HEK293 (cell line): ENCODE data around the gene OAS2.

Experiments
- CTCF ChIA-PET: fragments of 350-600 bp; formaldehyde crosslinking; extraction: SDS; loops from one replicate; lab custom pipeline; 2021; ENCODE audit warnings: antibody characterized with exemption; lab: Yijun Ruan, JAX
- POLR2A ChIA-PET: fragments of 300-600 bp; formaldehyde crosslinking; extraction: SDS; loops from one replicate; lab custom pipeline; 2020; ENCODE audit warnings: antibody characterized with exemption, inconsistent platforms; lab: Yijun Ruan, JAX
- H3K27ac ChIP-seq: fragments of 200-500 bp; sonication (Bioruptor generic); 2 replicates; pipeline ENCODE4 v1.5.1; 2014; ENCODE audit warnings: low read depth, low read length, control low read depth, inconsistent platforms; ENCODE audit errors: extremely low read depth
- H3K36me3 ChIP-seq, 2 experiments: fragments of 200-500 bp in 1 of 2; sonication (Bioruptor generic) in 1 of 2; 1 replicate in 1 of 2; 2 replicates in 1 of 2; pipeline ENCODE4 v1.5.1; 2014 to 2017; ENCODE audit warnings: inconsistent platforms in 2 of 2, low read length in 2 of 2; ENCODE audit not compliant: control insufficient read depth in 2 of 2, insufficient read depth in 1 of 2
- H3K4me1 ChIP-seq: fragments of 200-500 bp; sonication (Bioruptor generic); 2 replicates; pipeline ENCODE4 v1.5.1; 2014; ENCODE audit warnings: mild to moderate bottlenecking, low read length, inconsistent platforms; ENCODE audit not compliant: control insufficient read depth, insufficient read depth
- H3K4me3 ChIP-seq: 2 replicates; pipeline ENCODE4 v1.5.1; 2011; ENCODE audit warnings: low read depth, mild to moderate bottlenecking, control low read depth, low read length, moderate library complexity
- H3K9me3 ChIP-seq: fragments of 200-500 bp; sonication (Bioruptor generic); 2 replicates; pipeline ENCODE4 v1.5.1; 2014; ENCODE audit warnings: low read depth, low read length, inconsistent platforms; ENCODE audit not compliant: control insufficient read depth, insufficient read depth
- BCL11A ChIP-seq: fragments of 450-650 bp; formaldehyde crosslinking; IDR thresholded peaks from 2 replicates; pipeline ENCODE4 v1.5.1; 2016; ENCODE audit warnings: low read depth, missing biosample characterization, missing genetic modification characterization
- CTCF ChIP-seq: fragments of 450-650 bp; formaldehyde crosslinking; IDR thresholded peaks from 2 replicates; pipeline ENCODE4 v1.5.1; 2016; ENCODE audit warnings: missing biosample characterization, missing genetic modification characterization
- GLI2 ChIP-seq: fragments of 450-650 bp; formaldehyde crosslinking; IDR thresholded peaks from 2 replicates; pipeline ENCODE4; 2017; ENCODE audit warnings: missing biosample characterization, missing genetic modification characterization, low read depth, borderline replicate concordance
- PRDM1 ChIP-seq: fragments of 450-650 bp; formaldehyde crosslinking; IDR thresholded peaks from 2 replicates; pipeline ENCODE4; 2016; ENCODE audit warnings: missing biosample characterization, missing genetic modification characterization
- SETDB1 ChIP-seq: IDR thresholded peaks from one replicate; pipeline ENCODE4 v1.6.1; 2017; ENCODE audit warnings: mild to moderate bottlenecking, low read length, moderate library complexity, mixed read lengths; ENCODE audit not compliant: insufficient read length
- YY1 ChIP-seq: fragments of 450-650 bp; formaldehyde crosslinking; IDR thresholded peaks from 2 replicates; pipeline ENCODE4 v1.5.1; 2018; ENCODE audit warnings: missing biosample characterization, missing genetic modification characterization
- ZBTB48 ChIP-seq: fragments of 450-650 bp; formaldehyde crosslinking; IDR thresholded peaks from 2 replicates; pipeline ENCODE4 v1.5.1; 2016; ENCODE audit warnings: missing biosample characterization, missing genetic modification characterization
- ZIC2 ChIP-seq: fragments of 450-650 bp; formaldehyde crosslinking; IDR thresholded peaks from 2 replicates; pipeline ENCODE4 v1.5.1; 2016; ENCODE audit warnings: missing biosample characterization, missing genetic modification characterization
- ZNF223 ChIP-seq: fragments of 450-650 bp; formaldehyde crosslinking; IDR thresholded peaks from 2 replicates; pipeline ENCODE4 v1.5.1; 2016; ENCODE audit warnings: missing biosample characterization, missing genetic modification characterization
- ZNF24 ChIP-seq: fragments of 450-650 bp; formaldehyde crosslinking; IDR thresholded peaks from 2 replicates; pipeline ENCODE4 v1.5.1; 2016; ENCODE audit warnings: missing biosample characterization, missing genetic modification characterization
- ZNF398 ChIP-seq: fragments of 450-650 bp; formaldehyde crosslinking; IDR thresholded peaks from 2 replicates; pipeline ENCODE4 v1.5.1; 2017; ENCODE audit warnings: missing biosample characterization, missing genetic modification characterization
- ZNF416 ChIP-seq: fragments of 450-650 bp; formaldehyde crosslinking; IDR thresholded peaks from 2 replicates; pipeline ENCODE4 v1.5.1; 2016; ENCODE audit warnings: missing biosample characterization, missing genetic modification characterization
- ZNF558 ChIP-seq: fragments of 450-650 bp; formaldehyde crosslinking; IDR thresholded peaks from 2 replicates; pipeline ENCODE4 v1.5.1; 2016; ENCODE audit warnings: missing biosample characterization, missing genetic modification characterization
- ZNF585B ChIP-seq: fragments of 450-650 bp; formaldehyde crosslinking; IDR thresholded peaks from 2 replicates; pipeline ENCODE4 v1.5.1; 2016; ENCODE audit warnings: missing biosample characterization, missing genetic modification characterization
- ZNF596 ChIP-seq: fragments of 450-650 bp; IDR thresholded peaks from 2 replicates; pipeline ENCODE4 v1.5.0; 2018; ENCODE audit warnings: missing biosample characterization, mild to moderate bottlenecking, missing genetic modification characterization, moderate library complexity
- ZNF626 ChIP-seq: fragments of 450-650 bp; sonication (Bioruptor Pico); formaldehyde crosslinking; IDR thresholded peaks from 2 replicates; pipeline ENCODE4 v1.5.1; 2018; ENCODE audit warnings: missing biosample characterization, missing genetic modification characterization, inconsistent platforms
- ZNF654 ChIP-seq: fragments of 450-650 bp; formaldehyde crosslinking; IDR thresholded peaks from 2 replicates; pipeline ENCODE4 v1.5.1; 2016; ENCODE audit warnings: low read depth, missing biosample characterization, missing genetic modification characterization
- ZNF658 ChIP-seq: fragments of 450-650 bp; formaldehyde crosslinking; IDR thresholded peaks from 2 replicates; pipeline ENCODE4; 2016; ENCODE audit warnings: missing biosample characterization, missing genetic modification characterization
- ZNF670 ChIP-seq: fragments of 450-650 bp; formaldehyde crosslinking; IDR thresholded peaks from 2 replicates; pipeline ENCODE4 v1.5.1; 2016; ENCODE audit warnings: missing biosample characterization, missing genetic modification characterization, low read depth
- ZNF677 ChIP-seq: fragments of 450-650 bp; IDR thresholded peaks from 2 replicates; pipeline ENCODE4 v1.5.0; 2018; ENCODE audit warnings: missing biosample characterization, mild to moderate bottlenecking, missing genetic modification characterization, moderate library complexity
- ZNF701 ChIP-seq: fragments of 450-650 bp; formaldehyde crosslinking; IDR thresholded peaks from 2 replicates; pipeline ENCODE4 v1.5.1; 2016; ENCODE audit warnings: missing biosample characterization, missing genetic modification characterization
- TF ChIP-seq, protein P1 (sequence below): fragments of 450-650 bp; formaldehyde crosslinking; conservative IDR thresholded peaks from 2 replicates; pipeline ENCODE4 v1.5.1; 2016; ENCODE audit warnings: low read depth, missing biosample characterization, missing genetic modification characterization
- TF ChIP-seq, protein P2 (sequence below): fragments of 450-650 bp; formaldehyde crosslinking; IDR thresholded peaks from 2 replicates; pipeline ENCODE4 v1.5.1; 2017; ENCODE audit warnings: missing biosample characterization, missing genetic modification characterization

Gene OAS2

DNA sequence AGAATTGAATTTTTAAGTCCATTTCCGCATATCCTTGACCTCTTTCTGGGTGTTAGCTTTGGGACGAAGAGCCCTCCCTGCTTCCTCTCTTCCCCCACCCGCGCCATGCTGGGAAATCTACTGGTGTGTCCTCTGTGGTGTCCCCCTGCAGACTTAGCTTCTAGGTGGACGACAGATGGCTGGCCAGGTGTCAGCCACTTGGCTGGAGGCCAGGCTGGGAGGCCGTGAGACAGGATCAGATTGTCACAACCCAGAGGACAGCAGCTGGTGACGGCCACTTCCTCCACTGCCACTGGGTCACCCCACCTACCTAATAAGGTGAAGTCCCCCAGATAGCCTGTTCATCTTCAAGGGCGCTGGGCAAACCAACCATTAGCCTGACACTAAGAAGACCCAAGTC lies 64.9 kb downstream of the OAS2 start:
- Histone ChIP-seq H3K4me3 (no peak overlapping the region), H3K36me3 (no peaks in the 10 kb centered on the region), H3K4me1 (no peaks in the 10 kb centered on the region), H3K9me3 (no peaks in the 10 kb centered on the region), H3K27ac (no peak overlapping the region)
- TF ChIP-seq ZNF626 (tag by site-specific recombination) (no peak), ZNF558 (tag by site-specific recombination) (no peak), PRDM1 (tag by site-specific recombination) (no peak)
- TF ChIP-seq, protein P1, sequence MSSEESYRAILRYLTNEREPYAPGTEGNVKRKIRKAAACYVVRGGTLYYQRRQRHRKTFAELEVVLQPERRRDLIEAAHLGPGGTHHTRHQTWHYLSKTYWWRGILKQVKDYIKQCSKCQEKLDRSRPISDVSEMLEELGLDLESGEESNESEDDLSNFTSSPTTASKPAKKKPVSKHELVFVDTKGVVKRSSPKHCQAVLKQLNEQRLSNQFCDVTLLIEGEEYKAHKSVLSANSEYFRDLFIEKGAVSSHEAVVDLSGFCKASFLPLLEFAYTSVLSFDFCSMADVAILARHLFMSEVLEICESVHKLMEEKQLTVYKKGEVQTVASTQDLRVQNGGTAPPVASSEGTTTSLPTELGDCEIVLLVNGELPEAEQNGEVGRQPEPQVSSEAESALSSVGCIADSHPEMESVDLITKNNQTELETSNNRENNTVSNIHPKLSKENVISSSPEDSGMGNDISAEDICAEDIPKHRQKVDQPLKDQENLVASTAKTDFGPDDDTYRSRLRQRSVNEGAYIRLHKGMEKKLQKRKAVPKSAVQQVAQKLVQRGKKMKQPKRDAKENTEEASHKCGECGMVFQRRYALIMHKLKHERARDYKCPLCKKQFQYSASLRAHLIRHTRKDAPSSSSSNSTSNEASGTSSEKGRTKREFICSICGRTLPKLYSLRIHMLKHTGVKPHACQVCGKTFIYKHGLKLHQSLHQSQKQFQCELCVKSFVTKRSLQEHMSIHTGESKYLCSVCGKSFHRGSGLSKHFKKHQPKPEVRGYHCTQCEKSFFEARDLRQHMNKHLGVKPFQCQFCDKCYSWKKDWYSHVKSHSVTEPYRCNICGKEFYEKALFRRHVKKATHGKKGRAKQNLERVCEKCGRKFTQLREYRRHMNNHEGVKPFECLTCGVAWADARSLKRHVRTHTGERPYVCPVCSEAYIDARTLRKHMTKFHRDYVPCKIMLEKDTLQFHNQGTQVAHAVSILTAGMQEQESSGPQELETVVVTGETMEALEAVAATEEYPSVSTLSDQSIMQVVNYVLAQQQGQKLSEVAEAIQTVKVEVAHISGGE (tag by site-specific recombination), result no peak
- ChIA-PET CTCF (interaction anchor here (1.1 to 1.6 kb wide), 2 partner anchors 11 to 55 kb away, joined by 3 to 7 read pairs; no protein-coding TSS in a partner anchor), POLR2A (no interaction called here)

- no peak overlapping the region for H3K27ac ChIP-seq
- H3K4me1 ChIP-seq, result no peaks in the 10 kb centered on the region
- H3K36me3 ChIP-seq, result no peaks in the 10 kb centered on the region
- no peaks in the 10 kb centered on the region for H3K9me3 ChIP-seq
- TF ChIP-seq ZNF585B, result no peak
- TF ChIP-seq ZNF701, result no peak
- TF ChIP-seq SETDB1, result no peak
- no peak overlapping the region for H3K4me3 ChIP-seq
- ChIA-PET POLR2A (interaction anchor here (0.6 to 0.7 kb wide), 2 partner anchors 374 to 873 kb away, joined by 3 to 10 read pairs; no protein-coding TSS in a partner anchor), CTCF (interaction anchor here (0.7 to 1.6 kb wide), 3 partner anchors 26 to 108 kb away, joined by 4 to 7 read pairs (median 4); no protein-coding TSS in a partner anchor)
Observed at GRCh38 chr12:113044516-113044915, 66.2 kb downstream of the OAS2 start.

DNA sequence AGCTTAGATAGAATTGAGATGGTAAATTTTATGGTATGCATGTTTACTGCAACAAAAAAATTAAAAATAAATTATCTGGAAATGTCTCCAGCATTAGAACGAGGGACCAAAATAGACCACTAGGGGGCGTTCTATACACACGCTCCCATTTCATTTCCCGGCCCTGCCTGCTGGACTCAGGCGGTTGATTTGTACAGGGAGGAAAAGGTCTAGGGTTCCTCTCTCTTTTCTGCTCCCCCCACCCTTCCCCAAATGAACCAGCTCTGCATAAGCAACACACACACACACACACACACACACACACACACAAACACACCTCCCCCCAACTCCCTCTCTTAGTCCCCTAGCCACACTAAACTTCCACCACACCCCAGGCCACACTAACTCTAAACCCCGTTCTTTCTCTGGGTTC lies 70.4 kb downstream of the OAS2 start:
- no peak overlapping the region for H3K27ac ChIP-seq
- H3K4me3 ChIP-seq, result no peak overlapping the region
- no peaks in the 10 kb centered on the region for H3K9me3 ChIP-seq
- no peaks in the 10 kb centered on the region for H3K36me3 ChIP-seq
- CTCF ChIA-PET, result interaction anchor here (0.6 to 3.9 kb wide), 50 partner anchors 8 to 1370 kb away, joined by 3 to 46 read pairs (median 5); partner anchors contain the start of gene CFAP73
- H3K4me1 ChIP-seq, result no peaks in the 10 kb centered on the region
- POLR2A ChIA-PET, result no interaction called here
- TF ChIP-seq YY1 (no peak), ZIC2 (tag by site-specific recombination) (no peak), ZNF416 (tag by site-specific recombination) (no peak), GLI2 (tag by site-specific recombination) (no peak), CTCF (tag by site-specific recombination) (peak; percentile 56; the same call in 1 of the 2 replicates), ZBTB48 (tag by site-specific recombination) (peak; percentile 89), ZNF677 (tag by site-specific recombination) (no peak), ZNF670 (no peak), BCL11A (tag by site-specific recombination) (0 out of 2 replicates have a peak, but pooled peaks have one; percentile 22), ZNF654 (tag by site-specific recombination) (peak; percentile 96), ZNF223 (tag by site-specific recombination) (no peak), ZNF658 (tag by site-specific recombination) (no peak), ZNF398 (tag by site-specific recombination) (peak; percentile 70), ZNF596 (peak; percentile 56; the same call in 1 of the 2 replicates), ZNF24 (tag by site-specific recombination) (no peak)
- TF ChIP-seq, protein P2, sequence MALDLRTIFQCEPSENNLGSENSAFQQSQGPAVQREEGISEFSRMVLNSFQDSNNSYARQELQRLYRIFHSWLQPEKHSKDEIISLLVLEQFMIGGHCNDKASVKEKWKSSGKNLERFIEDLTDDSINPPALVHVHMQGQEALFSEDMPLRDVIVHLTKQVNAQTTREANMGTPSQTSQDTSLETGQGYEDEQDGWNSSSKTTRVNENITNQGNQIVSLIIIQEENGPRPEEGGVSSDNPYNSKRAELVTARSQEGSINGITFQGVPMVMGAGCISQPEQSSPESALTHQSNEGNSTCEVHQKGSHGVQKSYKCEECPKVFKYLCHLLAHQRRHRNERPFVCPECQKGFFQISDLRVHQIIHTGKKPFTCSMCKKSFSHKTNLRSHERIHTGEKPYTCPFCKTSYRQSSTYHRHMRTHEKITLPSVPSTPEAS (tag by site-specific recombination), result peak; percentile 48; the same call in 1 of the 2 replicates
